Activated gamma-delta T cell (primary cell): Measurements from ENCODE around the gene FBLN2.

ENCODE experiments used
- DNase-seq: peaks from one replicate; lab custom pipeline; 2025; lab: John Stamatoyannopoulos, UW

FBLN2 gene

DNA sequence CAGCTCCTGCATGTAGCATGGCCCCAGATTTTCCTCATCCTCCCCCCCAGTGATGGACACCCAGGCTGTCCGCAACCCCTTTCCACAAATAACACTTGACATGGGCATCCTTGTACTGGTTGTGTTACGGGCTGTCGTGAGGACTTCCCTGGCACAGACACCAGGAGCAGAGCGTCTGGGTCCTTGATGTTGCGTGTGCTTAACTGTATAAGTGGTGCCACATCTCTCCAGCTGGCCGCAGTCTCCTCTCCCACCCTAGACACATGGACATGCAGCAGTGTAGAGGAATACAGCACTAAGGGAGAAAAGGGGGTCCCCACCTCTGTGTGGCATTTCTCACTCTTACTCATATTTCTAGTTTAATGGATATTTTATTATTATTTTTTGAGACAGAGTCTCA, 56.6 kb downstream of the FBLN2 start:
- DNase-seq, result no peak

DNA sequence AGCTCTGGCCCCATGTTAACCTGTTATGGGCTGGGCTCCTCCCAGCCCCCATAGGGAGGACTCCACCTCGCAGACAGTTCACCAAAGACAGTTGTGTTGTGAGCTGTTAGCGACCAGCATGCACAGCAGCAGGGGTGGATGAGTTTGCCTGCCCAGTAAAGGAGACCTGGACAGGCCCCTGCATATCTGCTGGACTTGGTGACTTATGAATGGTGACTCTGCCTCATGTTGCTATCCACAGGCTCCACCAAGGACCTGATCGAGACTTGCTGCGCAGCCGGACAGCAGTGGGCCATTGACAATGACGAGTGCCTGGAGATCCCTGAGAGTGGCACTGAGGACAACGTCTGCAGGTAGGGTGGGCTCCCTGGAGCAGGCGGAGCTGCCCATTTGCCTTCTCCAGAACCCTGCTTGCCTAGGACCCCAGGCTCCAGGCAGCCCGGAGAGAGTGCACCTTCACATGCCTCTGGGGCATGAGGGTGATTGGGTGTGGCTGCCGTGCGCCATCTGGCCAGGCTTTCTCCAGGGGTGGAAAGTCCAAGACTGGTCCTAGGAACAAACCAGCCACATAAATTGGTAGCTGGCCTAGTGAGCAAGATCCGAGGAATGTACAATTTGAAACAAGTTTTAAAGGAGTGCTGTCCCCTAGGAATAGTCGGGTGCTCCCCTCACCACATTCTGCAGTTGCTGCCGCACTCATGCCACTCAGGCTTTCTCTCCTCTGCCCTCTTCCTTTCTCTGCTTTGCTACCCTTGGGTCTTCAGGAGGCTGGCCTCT, 59.1 kb downstream of the FBLN2 start:
- no peak for DNase-seq

DNA sequence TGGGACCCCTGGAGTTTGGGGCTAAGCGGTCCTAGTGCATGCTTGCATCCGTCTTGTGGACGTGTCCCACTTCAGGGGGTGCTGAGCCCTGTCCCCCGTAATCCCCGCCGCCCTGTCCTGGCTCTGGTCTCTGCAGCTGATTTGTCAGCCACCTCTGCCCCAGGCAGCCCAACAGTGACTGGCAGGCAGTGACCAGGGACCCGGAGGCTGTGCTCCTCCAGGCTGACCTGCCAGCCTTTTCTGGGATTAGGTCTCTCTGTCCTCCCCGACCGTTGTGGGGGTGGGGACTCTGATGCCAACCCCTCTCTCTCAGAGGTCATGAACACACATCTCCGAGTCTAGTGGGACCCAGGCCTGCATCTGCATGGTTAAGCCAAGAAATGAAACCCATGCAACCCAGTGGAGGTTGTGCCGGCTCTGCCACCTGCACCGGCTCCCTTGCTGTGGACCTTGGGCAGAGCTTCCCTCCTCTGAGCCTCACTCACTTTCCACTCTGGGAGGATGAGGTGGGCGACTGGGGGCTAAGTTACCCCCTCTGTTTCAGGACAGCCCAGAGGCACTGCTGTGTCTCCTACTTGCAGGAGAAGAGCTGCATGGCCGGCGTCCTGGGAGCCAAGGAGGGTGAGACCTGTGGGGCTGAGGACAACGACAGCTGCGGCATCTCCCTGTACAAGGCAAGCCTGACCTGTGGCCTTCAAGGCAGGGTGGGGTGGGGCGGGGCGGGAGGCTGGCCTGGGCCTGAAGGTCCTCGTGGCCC, 60.2 kb downstream of the FBLN2 start:
- no peak for DNase-seq

DNA sequence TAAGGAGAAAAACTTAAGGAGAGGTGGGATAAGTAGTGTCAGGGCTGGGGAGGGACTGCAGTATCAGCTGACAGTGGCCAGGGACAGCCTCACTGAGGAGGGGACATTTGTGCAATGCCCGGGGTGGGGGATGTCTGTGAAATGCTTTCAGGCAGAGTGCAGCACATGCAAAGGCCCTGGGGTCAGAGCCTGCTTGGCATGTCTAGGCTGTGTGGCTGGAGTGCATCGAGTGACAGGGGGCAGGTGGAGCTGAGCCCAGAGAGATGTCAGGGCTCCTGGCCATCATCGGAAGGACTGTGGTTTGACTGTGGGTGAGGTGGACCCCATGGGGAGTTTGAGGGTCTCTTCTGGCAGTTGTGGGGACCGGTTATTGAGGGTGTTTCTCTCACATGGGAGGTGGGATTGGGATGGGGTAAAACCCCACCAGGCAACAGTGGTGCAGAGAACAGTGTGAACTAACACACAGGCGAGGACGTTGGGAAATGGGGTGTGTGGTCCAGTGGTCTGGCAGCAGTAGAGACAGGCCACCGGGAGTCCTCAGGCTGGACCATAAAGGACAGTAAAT, 61.2 kb downstream of the FBLN2 start:
- DNase-seq, result no peak

DNA sequence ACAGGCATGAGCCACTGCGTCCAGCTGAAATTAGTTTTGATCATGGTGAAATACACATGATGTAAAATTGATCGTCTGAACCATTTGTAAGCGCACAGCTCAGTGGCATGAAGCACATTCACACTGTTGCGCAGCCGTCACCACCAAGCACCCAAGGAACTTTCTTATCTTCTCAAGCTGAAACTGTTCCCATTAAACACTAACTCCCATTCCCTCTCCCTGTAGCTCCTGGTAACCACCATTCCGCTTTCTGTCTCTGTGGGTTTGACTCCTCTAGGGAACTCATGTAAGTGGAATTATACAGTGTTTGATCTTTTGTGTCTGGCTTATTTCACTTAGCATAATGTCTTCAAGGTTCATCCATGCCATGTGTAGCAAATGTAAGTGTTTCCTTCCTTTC, 62.3 kb downstream of the FBLN2 start:
- no peak for DNase-seq

DNA sequence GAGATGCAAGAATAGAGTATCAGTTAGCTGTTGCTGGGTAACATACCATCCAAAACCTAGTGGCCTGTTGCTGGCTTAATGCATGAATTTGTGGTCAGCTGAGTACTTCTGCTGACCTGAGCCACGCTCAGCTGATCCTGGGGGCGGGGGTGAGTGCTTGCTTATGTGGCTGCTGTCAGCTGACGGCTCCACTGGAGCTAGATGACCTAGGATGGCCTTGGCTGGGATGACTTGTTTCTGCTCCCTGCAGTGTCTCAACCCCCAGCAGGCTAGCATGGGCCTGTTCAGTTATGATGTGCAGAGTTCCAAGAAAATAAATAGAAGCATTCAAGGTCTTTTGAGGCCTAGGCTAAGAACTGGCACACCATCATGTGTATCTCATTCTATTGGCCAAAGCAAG, 63.9 kb downstream of the FBLN2 start:
- DNase-seq, result no peak

DNA sequence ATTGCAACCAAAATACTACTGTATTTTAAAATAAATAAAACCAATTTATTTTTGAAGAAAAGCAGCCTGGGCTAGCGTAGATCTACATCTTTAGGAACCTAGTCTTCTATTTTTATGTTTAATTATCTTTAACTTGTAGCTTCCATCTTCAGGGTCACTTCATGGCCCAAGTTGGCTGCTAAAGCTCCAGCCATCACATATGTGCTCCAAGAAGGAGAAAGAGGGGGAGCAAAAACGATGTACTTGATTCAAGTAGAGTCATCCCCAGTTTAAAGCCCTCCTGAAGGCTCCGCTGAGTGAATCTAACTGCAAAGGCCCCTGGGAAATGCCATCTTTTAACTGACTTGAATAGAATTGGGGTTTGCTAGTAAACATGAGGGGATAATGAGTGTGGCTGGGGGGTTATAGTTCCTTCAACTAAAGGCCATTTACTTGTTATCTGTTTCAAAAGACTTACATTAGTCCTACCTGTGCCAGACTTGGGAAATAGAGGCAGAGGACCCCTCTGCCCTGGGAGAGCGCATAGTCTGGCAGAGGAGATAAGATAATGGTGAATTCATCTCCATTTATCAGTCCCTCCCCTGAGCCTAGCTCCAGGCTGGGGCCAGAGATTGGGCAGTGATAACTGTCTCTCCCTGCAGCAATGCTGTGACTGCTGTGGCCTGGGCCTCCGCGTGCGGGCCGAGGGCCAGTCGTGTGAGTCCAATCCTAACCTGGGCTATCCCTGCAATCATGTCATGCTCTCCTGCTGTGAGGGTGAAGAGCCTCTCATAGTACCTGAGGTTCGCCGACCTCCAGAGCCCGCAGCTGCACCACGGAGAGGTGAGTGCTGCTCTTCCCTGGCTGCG, 64.6 kb downstream of the FBLN2 start:
- no peak for DNase-seq

DNA sequence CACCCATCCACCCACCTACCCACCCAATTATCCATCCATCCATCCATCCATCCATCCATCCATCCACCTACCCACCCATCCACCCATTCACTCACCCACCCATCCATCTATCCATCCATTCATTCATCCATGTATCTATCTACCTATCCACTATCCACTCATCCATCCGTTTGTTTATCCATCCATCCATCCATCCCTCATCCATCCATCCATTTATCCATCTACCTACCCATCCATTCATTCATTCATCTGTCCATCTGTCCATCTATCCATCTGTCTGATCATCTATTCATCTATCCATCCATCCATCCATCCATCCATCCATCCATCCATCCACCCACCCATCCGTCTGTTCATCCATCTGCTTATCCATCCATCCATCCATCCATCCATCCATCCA, 65.7 kb downstream of the FBLN2 start:
- DNase-seq, result no peak

DNA sequence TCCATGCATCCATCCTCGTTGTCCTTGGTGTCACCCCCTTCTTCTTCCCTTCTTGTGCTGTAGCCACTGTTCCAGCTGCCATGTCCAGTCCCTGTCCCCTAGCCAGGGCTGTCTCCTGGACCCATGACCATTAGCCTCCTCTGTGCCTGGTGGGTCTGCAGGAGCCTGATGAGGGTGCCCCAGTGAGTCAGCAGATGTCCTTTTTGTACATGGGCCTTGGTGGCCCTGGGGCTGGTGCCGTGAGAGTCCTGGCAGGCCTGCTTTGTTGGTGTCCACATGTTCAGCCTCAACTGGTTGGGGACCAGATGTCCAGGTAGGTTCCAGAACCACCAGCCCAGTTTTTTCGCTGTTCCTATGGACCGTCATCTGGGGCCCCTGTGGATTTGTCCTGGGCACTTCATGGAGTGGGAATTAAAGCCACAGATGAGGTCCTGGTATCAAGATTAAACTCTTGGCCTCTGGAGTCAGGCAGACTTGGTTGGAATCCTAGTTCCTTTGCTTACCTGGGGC, 66.1 kb downstream of the FBLN2 start:
- no peak for DNase-seq

DNA sequence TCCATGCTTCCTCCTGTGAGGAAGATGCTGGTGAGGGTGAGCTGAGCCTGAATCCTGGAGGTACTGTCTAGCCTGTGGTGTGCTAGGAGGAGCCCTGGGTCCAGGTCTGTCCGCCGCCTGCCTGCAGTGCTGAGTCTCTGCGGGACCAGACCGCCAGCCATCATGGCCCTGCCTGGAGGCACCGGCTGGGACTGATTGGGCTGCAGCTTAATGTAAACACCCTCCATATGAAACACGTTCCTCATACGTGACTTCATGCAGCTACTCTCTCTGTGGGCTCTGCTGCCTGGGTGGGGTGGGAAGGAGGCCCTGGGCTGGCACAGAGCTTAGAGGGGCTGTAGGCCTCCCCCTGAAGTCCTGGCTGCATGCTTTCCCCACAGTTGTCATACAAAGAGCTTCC, 67.4 kb downstream of the FBLN2 start:
- no peak for DNase-seq

DNA sequence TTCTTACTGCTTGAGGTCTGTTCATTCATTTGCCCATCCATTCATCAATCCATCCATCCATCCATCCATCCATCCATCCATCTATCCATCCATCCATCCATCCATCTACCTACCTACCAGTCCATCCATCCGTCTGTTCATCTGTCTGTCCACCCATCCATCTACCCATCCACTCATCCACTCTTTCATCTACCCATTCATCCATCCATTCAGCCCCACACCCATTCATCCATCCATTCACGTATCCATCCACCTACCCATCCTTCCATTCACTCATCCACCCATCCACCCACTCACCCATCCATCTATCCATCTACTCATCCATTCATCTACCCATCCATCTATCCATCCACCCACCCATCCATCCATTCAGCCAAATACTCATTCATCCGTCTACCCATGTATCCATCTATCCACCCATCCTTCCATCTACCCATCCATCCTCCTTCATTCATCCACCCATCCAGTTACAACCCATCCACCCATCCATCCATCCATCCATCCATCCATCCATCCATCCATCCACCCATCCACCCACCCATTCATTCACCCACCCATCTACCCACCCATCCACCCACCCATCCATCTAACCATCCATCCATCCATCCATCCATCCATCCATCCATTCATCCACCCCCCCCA, 68.3 kb downstream of the FBLN2 start:
- DNase-seq, result no peak

DNA sequence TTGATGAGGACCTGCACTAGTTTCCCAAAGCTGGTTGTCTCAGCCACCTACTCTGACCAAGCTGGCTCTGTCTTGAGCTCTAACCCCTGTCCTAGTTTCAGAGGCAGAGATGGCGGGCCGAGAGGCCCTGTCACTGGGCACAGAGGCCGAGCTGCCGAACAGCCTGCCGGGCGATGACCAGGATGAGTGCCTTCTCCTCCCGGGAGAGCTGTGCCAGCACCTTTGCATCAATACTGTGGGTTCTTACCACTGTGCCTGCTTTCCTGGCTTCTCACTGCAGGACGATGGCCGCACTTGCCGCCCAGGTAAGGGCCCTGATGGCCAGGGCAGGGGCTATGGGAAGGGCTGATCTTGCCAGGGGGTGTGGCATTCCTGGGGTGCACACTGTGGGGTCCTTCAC, 69.1 kb downstream of the FBLN2 start:
- DNase-seq, result no peak

DNA sequence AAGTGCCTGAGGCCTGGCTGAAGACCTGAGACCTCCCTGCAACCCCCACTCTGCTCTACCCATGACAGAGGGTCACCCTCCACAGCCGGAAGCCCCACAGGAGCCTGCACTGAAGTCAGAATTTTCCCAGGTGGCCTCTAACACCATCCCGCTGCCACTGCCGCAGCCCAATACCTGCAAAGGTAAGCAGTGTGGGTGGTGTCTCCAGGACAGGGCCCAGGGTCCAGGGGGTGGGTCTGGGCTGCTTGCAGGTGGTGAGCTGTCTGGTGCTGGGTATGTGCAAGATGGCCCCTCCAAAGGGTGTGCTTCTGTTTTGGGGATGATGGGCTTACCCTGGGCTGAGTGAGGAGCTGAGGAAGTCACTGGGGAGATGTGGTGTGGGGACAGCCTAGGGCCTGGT, 69.9 kb downstream of the FBLN2 start:
- DNase-seq, result no peak

DNA sequence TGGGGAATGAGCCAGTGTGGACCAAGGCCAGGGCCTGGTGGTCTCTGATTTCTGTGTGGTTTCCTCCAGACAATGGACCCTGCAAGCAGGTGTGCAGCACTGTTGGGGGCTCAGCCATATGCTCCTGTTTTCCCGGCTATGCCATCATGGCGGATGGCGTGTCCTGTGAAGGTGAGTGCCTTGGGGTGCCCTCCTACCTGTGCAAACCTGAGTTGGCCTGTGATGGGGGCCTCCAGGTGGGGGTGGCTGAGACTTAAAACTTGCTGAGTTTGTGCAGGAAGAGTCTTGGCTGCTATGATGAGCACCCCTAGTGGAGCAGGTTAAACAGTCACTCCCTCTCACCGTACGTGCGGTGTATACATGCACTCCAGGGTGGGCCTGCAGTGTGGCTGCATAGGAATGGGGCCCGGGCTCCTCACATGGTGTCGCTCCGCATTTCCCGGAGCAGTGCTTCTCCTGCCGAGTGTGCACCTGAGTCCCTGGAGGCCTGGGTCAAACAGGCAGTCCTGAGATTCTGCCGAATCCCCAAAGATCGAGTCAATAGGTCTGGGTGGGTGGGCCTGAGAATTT, 70.8 kb downstream of the FBLN2 start:
- DNase-seq, result no peak

DNA sequence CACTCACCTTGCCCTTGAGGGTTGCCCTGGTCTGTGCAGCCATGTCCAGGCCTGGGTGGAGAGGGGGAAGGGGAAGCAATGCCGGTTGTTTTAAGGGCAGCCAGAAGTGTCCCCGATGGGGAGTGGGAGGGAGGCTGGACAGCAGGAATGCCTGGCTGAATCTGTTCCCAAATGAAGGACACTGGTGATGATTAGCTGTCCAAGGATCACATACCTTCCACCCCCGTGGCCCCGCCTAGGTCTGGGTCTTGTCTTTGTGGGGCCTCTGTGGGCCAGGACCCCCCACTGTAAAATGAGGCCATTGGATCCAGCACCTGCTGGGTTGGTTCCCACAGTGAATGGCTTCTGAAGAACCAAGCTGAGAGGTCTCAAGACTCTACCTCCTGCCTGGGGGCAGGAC, 71.4 kb downstream of the FBLN2 start:
- DNase-seq, result no peak

DNA sequence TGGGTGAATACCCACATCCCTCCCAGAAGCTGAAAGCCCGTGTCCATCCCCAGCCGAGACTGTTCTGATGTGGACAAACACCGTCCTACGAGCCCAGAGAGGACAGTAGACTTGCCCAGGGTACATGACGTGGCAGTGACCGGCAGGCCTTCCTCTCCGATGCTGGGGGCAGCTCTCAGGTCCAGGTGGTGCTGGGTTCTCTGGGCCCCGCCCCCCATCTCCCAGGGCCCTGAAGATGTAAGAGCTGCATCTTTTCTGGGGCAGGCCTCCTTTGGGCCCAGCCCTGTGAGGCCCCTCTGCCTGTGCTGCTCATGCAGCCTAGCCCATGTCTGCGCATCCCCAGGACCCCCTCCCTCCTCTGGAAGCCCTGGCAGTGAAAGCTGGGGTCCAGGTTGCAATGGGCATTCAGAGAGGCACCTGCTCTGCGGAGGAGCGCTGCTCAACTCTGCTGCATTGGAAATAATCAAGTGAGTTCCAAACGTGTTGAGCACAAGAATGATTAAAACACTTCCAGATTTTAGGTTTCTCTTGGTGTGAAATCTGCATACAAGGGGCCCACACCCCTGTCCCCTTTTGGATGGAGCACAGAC, 71.9 kb downstream of the FBLN2 start:
- DNase-seq, result no peak

DNA sequence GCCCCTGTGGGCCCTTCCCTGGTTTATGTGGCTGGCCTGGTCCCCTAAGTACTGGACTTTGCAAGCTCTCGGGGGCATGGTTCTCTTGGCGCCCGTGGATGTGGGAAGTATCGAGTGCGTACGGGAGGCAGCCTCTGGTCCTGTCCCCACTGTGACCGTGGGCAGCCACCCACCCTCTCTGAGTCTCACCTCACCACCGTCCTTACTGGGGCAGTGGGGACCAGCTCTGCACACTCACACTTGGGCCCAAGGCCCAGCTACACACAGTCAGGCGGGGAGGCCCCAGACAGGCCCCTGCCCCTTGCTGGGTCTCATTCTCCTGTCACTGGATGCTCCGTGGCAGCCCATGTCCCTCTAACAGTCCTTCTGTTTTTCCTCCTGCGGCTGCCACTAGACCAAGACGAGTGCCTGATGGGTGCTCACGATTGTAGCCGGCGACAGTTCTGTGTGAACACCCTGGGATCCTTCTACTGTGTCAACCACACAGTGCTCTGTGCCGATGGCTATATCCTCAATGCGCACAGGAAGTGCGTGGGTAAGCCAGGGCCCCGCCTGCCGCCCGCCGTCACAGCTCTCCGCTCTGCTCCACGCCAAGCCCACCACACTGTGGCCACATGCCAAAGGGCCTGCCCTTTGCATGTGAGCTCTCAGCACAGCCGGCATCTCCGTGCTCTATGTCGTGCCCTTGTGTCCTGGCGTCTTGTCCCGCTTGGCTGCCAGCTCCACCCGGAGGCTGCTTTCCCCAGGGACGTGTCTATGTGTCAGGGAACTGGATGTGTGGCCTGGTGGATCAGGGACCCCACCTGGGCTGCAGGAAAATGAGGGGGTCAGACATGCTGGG, 72.7 kb downstream of the FBLN2 start:
- peak; percentile 33 for DNase-seq

DNA sequence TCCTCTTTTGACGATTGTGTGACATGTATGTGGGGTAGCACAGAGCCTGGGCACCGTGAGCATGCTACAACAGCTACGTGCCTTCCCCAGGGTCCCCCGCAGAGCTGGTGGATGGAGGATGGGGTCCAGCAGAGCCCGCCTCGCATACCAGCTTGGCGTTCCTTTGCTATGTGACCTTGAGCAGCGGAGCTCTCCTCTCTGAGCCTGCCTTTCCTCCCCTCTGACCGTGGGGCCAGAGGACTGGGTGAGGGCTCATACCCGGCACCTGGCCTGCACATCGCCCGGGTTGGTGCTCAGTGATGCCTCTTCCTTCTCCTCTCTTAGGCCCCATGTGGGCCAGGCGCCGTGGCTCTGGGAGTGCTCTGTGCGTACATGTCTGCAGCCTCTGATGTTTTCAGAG, 73.4 kb downstream of the FBLN2 start:
- no peak for DNase-seq

DNA sequence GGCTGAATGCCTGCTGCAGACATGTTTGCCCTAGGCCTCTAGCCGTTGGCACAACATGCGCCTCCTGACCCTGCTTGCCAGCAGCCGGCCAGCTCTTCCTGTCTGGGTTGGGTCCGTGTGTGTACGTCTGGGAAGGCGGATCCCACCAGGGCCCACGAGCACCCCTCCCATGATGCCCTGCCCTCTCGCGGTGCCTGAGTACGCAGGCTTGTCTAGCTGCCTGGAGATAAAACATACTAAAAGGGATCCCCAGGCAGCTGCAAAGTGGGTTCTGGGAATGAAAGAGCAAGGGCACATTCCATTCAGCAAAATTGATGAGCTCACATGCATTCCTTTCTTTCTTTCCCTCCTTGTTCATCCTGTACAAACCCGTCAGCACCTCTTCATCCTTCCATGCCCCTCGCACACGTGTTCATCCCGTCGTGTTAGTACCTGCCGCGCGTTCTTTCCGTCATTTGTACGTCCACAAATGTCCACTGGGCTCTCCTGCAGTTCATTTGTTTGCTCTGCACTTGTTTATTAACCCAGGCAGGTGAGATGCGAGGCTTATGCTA, 74.3 kb downstream of the FBLN2 start:
- no peak for DNase-seq

DNA sequence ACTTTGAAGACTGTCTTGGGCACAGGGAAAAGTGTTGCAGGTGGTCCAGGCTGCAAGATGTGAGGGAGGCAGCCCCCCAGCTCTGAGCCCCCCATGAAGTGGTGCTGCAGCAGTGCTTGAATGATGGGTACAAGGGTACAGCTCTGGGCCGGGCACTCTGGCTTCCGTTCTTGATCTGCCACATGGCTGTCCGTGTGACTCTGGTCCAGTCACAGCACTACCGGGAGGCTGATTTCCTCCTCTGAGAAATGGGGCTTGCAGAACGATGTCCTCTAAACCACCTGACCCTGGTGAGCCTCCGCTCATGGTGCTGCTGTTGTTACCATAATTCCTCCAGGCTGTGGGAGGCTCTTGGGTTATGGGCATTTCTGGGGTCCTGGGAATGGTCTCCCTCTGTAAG, 75.1 kb downstream of the FBLN2 start:
- DNase-seq, result no peak
